HTERT RPE-1 (cell line): Measurements from ENCODE around the gene SEC61G.

Experiments used
- in situ Hi-C: fragments of 300-500 bp; cut with MboI; formaldehyde crosslinking; loops from 4 replicates; pipeline ENCODE4 v1.14.3; 2020; ENCODE audit warnings: low sequenced_read_pairs

SEC61G gene

DNA sequence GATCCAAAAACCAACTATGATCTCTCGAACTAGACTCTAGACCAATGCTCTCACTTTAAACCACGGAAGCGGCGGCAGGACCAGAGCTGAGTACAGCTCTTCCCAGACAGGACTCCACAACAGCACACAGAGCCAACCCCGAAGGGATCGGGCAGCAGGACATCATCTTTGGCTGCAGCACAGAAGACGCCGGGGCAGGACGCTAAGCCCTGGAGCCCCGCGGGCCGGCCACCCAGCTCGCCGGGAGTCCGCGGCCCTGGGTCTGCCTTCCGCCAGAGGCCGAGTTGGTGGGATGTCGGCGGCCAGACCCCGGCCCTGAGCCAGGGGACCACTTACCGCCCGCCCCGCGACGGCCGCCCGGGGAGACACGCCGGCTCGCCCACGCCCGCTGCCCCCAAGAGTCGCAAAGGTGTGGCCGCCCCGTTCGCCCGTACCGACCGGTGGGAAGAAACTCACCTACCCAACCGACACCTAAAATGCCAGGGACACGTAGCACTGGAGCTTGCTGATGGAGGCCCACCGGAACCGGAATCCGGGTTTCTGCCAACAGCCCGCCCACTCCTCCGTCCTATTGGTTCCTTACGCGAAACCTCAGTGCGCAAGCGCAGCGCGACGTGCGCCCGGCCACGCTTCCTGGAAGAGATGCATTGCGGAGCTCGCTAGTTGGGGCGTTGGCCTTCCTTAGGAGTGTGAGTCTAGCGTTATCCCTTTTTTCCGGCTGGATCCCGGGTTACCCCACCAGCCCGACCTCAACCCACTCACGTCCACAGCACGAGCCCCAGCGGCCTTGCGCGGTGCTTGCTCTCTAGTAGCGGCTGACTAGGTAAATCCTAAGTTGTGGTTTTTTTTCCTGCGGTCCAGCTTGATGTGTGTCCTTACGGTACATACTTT, at the start of gene SEC61G:
Gene SEC61G, minus strand, starts transcription at position 510 of the 891 bp plus-strand sequence. CDS start 1,623 bp downstream, outside the sequence.
- in situ Hi-C loops = no loop called here

DNA sequence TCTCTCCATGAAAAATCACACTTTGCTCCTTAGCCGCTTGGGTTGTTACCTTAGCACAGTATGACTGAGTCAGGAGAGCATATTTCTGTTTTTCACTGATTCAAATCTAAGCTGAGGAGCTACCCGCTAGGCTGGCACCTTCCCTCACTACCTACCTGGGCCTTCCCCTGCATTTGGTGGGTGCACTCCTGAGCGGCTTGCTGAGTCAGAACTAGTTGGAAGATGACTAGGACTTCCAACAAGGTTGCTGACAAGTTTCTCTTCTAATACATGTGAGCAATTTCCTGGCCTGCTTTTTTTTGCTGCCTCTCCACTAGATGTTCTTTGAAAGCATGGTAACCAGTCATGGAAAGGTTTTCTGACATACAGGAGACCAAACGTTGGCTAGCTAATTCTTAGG, 43.8 kb upstream of the SEC61G start:
- in situ Hi-C loops = no loop called here

DNA sequence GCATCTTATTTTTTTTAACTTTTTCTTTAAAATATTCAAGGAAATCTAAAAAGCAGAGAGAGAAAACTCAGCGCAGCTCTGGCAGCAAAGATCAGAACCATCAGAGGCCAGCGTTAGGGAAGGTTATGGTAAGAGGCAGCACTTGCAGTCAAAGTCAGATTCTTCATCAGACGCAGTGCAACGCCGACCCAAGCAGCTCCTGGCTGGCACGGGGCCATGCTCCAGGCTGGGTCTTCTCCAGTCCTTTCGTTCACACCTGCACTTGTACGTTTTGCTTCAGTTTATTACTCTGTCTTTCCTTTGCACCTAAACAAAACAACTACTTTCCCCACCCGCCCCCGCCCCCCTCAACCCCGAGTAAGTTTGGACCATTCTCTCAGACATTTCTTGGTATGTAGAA, 43.1 kb upstream of the SEC61G start:
- in situ Hi-C loops = no loop called here

DNA sequence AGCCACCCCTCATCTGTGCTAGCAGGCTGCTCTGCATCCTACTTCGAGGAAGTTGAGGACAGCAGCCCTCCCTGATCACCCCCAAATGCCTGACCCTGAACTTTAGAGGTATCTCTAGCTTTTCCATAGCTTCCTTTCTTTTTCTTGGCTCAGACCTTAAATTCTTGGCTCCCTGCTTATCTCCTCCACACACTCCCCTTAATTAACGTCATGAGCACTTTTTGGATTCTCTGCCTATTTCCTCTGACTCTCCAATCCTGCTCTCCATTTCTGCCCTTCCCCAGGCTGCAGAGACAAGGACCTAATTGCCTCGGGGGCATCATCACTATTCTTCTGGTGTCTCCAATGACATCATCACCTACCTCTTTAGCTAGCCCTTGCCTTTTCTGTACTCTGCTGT, 40.8 kb upstream of the SEC61G start:
- in situ Hi-C loops = loop anchor here (25.0 kb wide), 1 partner anchor 463 kb away; no protein-coding TSS in a partner anchor

DNA sequence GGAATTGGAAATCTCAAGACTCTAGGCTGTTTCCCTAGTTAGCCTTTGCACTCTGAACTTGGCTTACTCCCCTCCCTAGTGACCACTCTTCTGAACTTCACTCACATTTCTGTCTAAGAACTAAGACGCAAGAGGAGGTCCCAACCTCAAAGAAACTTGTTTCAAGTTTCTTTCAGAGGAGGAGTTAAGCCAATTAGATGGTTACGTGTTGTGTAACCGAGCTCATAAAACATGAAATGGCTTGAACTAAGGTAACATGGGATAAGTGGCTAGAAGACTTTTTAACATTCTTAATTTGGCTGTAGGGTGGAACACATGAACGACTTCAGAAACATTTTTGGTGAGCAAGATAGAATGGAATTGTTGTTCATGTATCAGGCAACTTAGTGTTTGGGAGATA, 39.5 kb upstream of the SEC61G start:
- in situ Hi-C loops = loop anchor here (25.0 kb wide), 1 partner anchor 464 kb away; no protein-coding TSS in a partner anchor

DNA sequence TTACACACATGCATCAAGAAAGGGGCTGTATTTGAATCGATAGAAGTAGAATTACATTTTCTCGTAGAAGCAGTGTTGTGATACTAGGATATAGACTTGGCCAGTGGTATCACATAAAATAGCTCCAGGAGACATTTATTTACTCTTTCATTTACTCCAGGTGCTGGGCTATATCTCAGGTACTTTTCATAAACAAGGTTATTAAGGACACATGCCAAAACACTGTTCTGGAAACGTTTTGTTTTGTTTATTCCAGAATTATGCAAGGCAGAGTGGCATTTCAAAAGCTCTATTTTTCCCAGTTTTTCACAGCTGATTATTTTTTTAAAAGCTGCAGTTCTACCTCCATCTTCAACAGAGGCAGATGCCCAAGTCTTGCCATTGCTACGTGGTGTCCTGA, 37.8 kb upstream of the SEC61G start:
- in situ Hi-C loops = loop anchor here (25.0 kb wide), 1 partner anchor 465 kb away; no protein-coding TSS in a partner anchor

DNA sequence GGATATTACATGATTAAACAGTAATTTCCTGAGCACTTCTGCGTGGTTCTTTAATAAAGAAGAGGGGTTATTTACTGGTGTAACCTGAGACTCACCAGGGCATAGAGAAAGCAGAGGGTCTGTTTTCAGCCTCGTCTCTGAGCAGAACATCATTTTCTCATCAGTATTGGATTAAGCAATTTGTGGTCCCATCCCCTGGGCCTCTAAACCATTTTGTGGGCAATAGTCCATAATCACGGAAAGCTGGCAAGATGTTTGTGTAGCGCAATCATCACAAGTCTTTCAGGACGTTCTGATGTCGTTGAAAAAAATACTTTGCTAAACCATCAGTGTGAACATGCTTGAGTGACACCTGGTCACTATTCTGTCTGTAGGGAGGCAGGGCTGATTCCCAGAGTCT, 37.1 kb upstream of the SEC61G start:
- in situ Hi-C loops = loop anchor here (25.0 kb wide), 1 partner anchor 466 kb away; no protein-coding TSS in a partner anchor

DNA sequence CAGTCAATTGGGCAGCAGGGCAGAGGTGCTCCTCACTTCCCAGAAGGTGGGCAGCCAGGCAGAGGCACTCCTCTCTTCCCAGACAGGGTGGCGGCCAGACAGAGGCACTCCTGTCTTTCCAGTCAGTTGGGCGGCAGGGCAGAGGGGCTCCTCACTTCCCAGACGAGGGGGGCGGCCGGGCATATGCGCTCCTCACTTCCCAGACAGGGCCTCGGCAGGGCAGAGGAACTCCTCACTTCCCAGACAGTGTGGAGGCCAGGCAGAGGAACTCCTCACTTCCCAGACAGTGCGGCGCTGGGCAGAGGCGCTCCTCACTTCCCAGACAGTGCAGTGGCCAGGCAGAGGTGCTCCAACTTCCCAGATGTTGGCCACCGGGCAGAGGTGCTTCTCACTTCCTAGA, 33.4 kb upstream of the SEC61G start:
- in situ Hi-C loops = loop anchor here (25.0 kb wide), 1 partner anchor 470 kb away; no protein-coding TSS in a partner anchor

DNA sequence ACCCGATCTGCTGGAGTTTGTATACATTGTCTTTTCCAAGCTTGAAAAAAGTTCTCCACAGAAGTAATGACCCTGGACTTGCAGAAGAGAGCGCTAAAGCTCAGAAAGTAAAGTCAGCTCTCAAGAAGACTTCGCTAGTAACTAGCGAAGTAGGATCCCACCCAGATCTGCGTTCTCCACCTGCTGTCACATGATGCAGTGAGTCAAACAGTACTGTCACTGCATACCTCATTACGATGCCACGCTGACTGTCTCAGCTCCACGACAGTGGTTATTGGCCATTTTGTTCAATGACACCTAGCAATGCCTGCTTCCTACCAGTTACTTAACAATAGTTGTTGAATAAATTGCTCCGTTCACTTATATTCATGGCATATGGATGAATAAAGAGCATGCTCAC, 29.7 kb upstream of the SEC61G start:
- in situ Hi-C loops = loop anchor here (25.0 kb wide), 1 partner anchor 474 kb away; no protein-coding TSS in a partner anchor

DNA sequence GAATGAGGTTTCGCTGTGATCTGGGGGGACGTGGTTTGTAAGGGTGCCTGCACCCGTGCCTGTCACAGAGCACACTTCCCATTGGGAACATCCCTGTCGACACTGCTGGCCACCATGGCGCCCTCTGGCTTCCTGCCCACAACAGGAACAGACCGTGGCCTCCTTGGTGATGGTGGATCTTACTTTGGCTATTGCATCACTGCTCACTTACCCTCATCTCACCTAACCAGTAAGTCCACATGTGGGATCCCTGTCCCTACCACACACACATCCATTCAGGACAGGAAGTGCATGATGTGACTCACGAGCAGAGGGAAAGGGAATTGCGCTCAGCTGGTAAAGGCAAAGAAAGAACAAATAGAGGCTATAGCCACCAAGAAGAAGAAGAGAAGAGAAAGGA, 26.2 kb upstream of the SEC61G start:
- in situ Hi-C loops = loop anchor here (25.0 kb wide), 1 partner anchor 477 kb away; no protein-coding TSS in a partner anchor

DNA sequence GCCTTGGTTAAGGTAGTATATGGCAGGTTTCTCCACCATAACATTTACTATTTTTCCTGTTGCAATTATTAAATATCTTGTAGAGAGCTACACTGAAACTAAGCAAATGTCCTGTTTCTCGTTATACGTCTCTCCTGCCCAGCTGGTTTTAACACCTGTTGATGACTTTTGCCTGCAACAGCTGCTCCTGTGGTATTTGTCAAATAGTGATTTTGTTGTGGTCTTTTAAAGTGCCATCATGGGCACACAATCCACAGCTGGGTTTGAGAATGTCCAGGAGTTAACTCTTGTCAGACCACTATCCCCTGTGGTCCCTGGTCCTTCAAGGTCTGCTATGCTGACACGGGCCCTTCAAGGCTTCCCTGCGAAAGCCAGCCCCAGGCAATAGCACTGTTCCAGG, 24.9 kb upstream of the SEC61G start:
- in situ Hi-C loops = loop anchor here (25.0 kb wide), 1 partner anchor 478 kb away; no protein-coding TSS in a partner anchor

DNA sequence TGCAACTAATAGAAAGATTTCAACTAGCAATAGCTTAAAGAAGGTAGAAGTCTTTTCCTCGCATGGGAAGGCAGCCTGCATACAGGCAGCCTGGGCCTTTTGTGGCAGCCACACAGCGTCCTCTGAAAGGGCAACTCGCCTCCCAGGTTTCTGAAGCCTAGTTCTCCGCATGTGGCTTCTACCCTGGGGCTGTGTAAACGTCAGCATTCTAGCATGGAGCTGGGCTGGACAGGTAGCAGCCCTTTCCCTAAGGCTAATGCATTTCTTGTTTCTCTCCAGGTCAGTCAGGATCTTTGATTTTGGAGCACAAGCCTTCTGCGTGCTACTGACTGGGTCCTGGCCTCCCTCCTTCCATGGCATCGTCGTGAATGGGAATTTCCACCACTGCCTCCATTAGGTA, 23.8 kb upstream of the SEC61G start:
- in situ Hi-C loops = loop anchor here (25.0 kb wide), 1 partner anchor 479 kb away; no protein-coding TSS in a partner anchor

DNA sequence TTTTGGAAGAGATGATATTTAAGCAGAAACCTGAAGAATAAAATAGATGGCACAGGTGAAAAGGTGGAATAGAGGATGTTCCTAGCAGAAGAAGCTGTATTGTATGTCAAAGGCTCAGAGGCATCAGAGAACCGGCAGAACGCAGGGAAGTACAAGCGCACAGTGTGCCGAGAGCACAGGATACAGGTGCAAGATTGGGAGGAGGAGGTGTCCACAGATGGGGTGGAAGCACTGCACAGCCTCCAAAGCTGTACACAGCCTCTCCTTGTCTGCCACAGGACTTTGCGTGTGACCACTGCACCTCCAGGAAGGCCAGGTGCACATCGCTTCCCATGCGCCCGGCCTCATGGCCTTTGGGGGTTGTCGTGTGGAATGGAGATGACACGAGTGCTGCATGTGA, 23.3 kb upstream of the SEC61G start:
- in situ Hi-C loops = loop anchor here (25.0 kb wide), 1 partner anchor 480 kb away; no protein-coding TSS in a partner anchor

DNA sequence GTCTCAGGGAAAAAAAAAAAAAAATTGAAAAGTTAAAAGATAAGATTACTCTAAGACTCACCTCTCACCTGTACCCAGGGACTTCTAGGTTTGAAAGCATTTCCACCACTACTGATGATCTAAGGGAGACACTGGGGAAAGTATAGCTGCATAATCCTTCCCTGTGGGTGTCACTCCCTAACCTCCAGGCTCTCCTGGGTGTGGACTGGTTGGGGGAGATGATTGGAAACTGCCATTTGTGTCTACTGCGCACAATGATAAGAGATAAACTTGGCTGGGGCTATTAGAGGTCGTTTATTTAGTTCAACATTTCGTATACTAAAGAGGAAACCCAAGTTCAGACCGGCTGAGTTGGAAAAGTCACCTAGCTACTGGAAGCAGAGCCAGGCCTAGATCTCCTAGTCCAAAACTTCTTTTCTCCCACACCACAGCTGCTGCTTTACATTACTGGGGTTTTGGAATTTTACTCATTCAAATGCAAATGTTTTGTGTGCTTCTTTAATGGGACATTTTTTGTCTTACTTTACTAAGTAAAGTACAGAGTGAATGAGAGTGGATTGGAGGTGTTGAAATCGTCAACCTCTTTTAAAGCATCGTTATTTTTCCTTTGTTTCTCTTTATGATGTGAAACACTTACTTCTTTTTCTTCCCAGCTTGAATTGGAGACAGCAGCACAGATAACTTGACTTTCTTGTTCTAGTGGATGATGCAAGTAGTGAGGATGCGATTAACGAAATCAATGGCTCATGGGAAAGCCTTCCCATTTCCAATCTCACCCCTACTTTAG, 22.3 kb upstream of the SEC61G start:
- in situ Hi-C loops = loop anchor here (25.0 kb wide), 1 partner anchor 481 kb away; no protein-coding TSS in a partner anchor

DNA sequence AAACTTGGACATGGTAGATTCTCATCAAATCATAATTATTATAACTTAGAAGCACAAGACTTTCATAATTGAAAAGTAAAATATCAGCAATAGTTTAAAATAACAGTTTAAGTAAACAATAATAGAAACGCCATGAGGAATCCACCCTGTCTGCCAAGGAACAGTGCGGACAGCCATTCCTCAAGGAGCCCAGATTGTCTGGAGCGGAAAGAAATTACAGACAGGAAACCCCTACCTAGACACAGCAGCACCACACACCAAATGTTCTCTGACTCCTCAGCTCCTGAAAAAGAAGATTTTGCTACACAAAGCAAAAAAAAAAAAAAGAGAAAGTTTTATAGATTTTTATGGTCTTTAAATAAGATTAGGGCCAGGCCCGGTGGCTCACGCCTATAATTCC, 21.5 kb upstream of the SEC61G start:
- in situ Hi-C loops = loop anchor here (25.0 kb wide), 1 partner anchor 482 kb away; no protein-coding TSS in a partner anchor

DNA sequence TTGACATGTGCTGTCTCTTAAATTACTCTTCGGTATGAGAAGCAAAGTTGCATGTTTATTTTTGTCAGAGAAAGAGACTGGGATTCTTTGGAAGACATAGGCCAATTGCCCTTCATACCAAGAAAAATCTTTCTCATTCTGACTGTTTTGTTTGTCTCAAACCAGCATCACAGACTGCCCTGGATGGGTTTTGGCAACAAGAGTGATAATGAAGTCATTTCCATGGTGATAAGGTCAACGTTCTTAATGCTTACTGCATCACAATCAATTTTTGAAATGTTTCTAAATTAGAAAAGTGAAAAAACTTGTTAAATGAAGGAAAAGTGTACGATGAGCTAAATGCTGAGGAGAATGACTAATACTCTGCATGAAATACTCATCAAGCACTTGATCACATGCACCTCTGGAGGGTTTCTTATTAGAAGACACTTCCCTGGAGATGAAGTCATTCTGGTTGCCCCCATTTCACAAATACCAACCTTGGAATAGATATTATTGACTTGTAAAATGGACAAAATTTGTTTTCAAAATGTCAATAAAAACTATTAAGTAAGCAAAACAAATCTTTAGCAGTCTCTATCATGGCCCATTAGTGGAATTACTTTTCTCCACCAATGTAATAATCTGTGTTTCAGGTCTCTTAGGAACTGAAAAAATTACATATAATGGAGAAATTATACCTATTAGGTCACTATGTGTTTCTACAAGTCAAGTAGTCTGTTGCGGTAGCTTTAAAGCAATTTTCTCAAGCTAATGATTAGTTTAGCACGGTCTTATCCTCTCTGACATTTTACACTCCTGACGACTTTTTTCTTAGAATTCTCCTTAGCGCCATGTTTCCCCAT, 19.9 kb upstream of the SEC61G start:
- in situ Hi-C loops = loop anchor here (25.0 kb wide), 1 partner anchor 483 kb away; no protein-coding TSS in a partner anchor

DNA sequence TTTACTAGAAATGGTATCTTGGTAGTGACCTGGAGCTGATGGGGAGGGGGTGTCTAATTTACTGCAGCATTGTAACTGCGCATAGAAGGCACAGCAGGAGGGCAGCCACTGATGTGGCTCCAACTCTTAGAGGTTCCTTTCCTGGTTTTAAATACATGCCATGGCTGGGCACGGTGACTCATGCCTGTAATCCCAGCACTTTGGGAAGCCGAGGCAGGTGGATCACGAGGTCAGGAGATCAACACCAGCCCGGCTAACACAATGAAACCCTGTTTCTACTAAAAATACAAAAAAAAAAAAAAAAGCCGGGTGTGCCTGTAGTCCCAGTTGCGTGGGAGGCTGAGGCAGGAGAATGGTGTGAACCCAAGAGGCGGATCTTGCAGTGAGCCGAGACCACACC, 19.2 kb upstream of the SEC61G start:
- in situ Hi-C loops = loop anchor here (25.0 kb wide), 1 partner anchor 484 kb away; no protein-coding TSS in a partner anchor

DNA sequence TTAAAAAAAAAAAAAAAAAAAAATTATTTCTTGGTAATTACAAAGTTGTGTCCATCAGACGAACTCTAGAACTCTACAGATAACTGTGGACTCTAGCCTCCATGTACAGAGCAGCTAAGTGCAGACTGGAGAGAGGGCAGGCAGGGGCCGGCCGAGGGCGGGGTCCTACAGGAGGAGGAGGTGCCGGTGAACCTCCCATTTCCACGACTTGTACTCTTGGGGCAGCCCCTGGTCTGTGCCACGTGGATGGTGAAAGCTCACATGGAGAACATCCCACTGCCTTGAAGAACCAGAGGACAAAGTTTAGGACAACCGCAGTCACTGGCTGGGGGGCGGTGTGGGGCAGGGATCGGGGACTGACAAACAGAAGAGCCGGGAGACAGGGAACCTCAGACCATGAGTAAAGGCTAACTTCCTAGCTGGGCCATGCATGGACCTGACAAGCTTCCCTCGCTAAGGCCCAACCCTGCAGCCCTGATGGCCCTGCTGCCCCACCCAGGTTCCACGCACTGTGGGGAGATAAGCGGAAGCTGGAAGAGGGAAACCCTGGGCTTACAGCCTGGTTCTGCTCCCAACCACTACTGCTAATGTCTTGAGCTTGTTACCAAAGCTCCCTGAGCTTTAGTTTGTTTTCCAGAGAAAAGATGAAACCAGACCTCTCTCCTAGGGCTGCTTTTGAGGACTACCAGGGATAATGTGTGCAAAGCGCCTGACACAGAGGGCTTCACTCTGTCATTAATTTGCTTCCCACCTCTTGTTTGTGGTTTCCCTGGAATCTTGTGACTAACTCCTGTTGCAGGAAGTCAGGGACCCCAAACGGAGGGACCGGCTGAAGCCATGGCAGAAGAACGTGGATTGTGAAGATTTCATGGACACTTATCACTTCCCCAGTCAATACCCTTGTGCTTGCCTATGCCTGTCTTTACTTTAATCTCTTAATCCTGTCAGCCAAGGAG, 16.1 kb upstream of the SEC61G start:
- in situ Hi-C loops = loop anchor here (25.0 kb wide), 1 partner anchor 487 kb away; no protein-coding TSS in a partner anchor
